ENCODE measurements around the gene ATG4C.
"Not testable (repeated sequence)": the region's sequence is repeated elsewhere in the genome, so short reads cannot be mapped to it uniquely, and the experiment has no call there.

ATG4C gene

GRCh38 chr1:62762027-62762426 lies 21.9 kb upstream of the ATG4C start:
- not testable (repeated sequence) for H3K27me3 ChIP-seq (ENCODE audit: insufficient read depth, low read length); H3K79me2 ChIP-seq (ENCODE audit: insufficient read depth, low read length); H3K9me2 ChIP-seq (ENCODE audit: low read depth, low read length); H3K4me1 ChIP-seq (ENCODE audit: insufficient read depth, low read length, severe bottlenecking); H3K4me2 ChIP-seq (ENCODE audit: low read length); H2AFZ ChIP-seq (ENCODE audit: low read length); H4K20me1 ChIP-seq (ENCODE audit: insufficient read depth, low read length); H3K9me3 ChIP-seq (ENCODE audit: low read length); H3K36me3 ChIP-seq (ENCODE audit: insufficient read depth, low read length); H3K4me3 ChIP-seq (ENCODE audit: low read depth, low read length, poor library complexity, severe bottlenecking); H3F3A ChIP-seq (ENCODE audit: insufficient read depth, low read length); H3K9ac ChIP-seq (ENCODE audit: low read length); H3K27ac ChIP-seq (ENCODE audit: low read depth, low read length, poor library complexity, severe bottlenecking)

- H3K27me3 ChIP-seq (ENCODE audit: insufficient read depth, low read length) = no peaks in the 10 kb centered on the region
- H3F3A ChIP-seq (ENCODE audit: insufficient read depth, low read length) = no peaks in the 10 kb centered on the region
- no peaks in the 10 kb centered on the region for H3K9me2 ChIP-seq (ENCODE audit: low read depth, low read length)
- H3K4me3 ChIP-seq (ENCODE audit: low read depth, low read length, poor library complexity, severe bottlenecking) = no peak overlapping the region
- no peaks in the 10 kb centered on the region for H3K4me1 ChIP-seq (ENCODE audit: insufficient read depth, low read length, severe bottlenecking)
- H3K4me2 ChIP-seq (ENCODE audit: low read length) = no peak overlapping the region
- no peak overlapping the region for H3K9ac ChIP-seq (ENCODE audit: low read length)
- H4K20me1 ChIP-seq (ENCODE audit: insufficient read depth, low read length) = no peaks in the 10 kb centered on the region
- no peak overlapping the region for H3K27ac ChIP-seq (ENCODE audit: low read depth, low read length, poor library complexity, severe bottlenecking)
- H3K36me3 ChIP-seq (ENCODE audit: insufficient read depth, low read length) = no peaks in the 10 kb centered on the region
- no peaks in the 10 kb centered on the region for H3K9me3 ChIP-seq (ENCODE audit: low read length)
- TF ChIP-seq, protein P1, sequence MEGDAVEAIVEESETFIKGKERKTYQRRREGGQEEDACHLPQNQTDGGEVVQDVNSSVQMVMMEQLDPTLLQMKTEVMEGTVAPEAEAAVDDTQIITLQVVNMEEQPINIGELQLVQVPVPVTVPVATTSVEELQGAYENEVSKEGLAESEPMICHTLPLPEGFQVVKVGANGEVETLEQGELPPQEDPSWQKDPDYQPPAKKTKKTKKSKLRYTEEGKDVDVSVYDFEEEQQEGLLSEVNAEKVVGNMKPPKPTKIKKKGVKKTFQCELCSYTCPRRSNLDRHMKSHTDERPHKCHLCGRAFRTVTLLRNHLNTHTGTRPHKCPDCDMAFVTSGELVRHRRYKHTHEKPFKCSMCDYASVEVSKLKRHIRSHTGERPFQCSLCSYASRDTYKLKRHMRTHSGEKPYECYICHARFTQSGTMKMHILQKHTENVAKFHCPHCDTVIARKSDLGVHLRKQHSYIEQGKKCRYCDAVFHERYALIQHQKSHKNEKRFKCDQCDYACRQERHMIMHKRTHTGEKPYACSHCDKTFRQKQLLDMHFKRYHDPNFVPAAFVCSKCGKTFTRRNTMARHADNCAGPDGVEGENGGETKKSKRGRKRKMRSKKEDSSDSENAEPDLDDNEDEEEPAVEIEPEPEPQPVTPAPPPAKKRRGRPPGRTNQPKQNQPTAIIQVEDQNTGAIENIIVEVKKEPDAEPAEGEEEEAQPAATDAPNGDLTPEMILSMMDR (IDR thresholded peaks at IDR 0.05; ENCODE audit: low read length) = no peak
- TF ChIP-seq EZH2 (IDR thresholded peaks at IDR 0.05; ENCODE audit: borderline replicate concordance, low read length) = no peak
- no peak overlapping the region for H2AFZ ChIP-seq (ENCODE audit: low read length)
- H3K79me2 ChIP-seq (ENCODE audit: insufficient read depth, low read length) = no peaks in the 10 kb centered on the region
Measured at GRCh38 chr1:62765981-62766380, 18.0 kb upstream of the ATG4C start.

- not testable (repeated sequence) for H3K9me2 ChIP-seq (ENCODE audit: low read depth, low read length); H2AFZ ChIP-seq (ENCODE audit: low read length); H3K9me3 ChIP-seq (ENCODE audit: low read length); H3K4me3 ChIP-seq (ENCODE audit: low read depth, low read length, poor library complexity, severe bottlenecking); H3F3A ChIP-seq (ENCODE audit: insufficient read depth, low read length); H3K4me2 ChIP-seq (ENCODE audit: low read length); H3K4me1 ChIP-seq (ENCODE audit: insufficient read depth, low read length, severe bottlenecking); H3K27me3 ChIP-seq (ENCODE audit: insufficient read depth, low read length); H3K9ac ChIP-seq (ENCODE audit: low read length); H3K36me3 ChIP-seq (ENCODE audit: insufficient read depth, low read length); H3K79me2 ChIP-seq (ENCODE audit: insufficient read depth, low read length); H4K20me1 ChIP-seq (ENCODE audit: insufficient read depth, low read length); H3K27ac ChIP-seq (ENCODE audit: low read depth, low read length, poor library complexity, severe bottlenecking)
Measured at GRCh38 chr1:62768551-62768950, 15.4 kb upstream of the ATG4C start.

DNA sequence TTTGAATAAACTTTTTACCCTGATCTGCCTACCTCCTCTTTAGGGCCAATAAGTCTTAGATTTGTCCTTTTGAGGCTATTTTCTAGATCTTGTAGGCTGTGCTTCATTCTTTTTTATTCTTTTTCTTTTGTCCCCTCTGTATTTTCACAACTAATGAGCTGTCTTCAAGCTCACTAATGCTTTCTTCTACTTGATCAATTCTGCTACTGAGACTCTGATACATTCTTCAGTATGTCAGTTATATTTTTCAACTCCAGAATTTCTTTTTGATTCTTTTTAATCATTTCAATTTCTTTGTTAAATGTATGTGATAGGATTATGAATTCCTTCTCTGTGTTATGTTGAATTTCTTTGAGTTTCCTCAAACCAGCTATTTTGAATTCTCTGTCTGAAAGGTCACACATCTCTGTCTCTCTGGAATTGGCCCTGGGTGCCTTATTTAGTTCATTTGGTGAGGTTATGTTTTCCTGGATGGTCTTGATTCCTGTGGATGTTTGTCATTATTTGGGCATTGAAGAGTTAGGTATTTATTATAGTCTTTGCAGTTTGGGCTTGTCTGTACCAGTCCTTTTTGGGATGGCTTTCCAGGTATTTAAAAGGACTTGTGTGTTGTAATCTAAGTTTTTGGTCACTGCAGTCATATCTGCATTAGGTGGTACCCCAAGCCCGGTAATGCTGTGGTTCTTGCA lies 11.2 kb upstream of the ATG4C start:
- Histone ChIP-seq H3K4me1 (ENCODE audit: insufficient read depth, low read length, severe bottlenecking) (no peaks in the 10 kb centered on the region), H4K20me1 (ENCODE audit: insufficient read depth, low read length) (no peaks in the 10 kb centered on the region), H3F3A (ENCODE audit: insufficient read depth, low read length) (no peaks in the 10 kb centered on the region), H3K9ac (ENCODE audit: low read length) (no peak overlapping the region), H3K9me2 (ENCODE audit: low read depth, low read length) (no peaks in the 10 kb centered on the region), H3K79me2 (ENCODE audit: insufficient read depth, low read length) (no peaks in the 10 kb centered on the region), H3K36me3 (ENCODE audit: insufficient read depth, low read length) (no peaks in the 10 kb centered on the region), H3K4me3 (ENCODE audit: low read depth, low read length, poor library complexity, severe bottlenecking) (no peak overlapping the region), H2AFZ (ENCODE audit: low read length) (no peak overlapping the region), H3K9me3 (ENCODE audit: low read length) (no peaks in the 10 kb centered on the region), H3K4me2 (ENCODE audit: low read length) (no peak overlapping the region), H3K27me3 (ENCODE audit: insufficient read depth, low read length) (no peaks in the 10 kb centered on the region), H3K27ac (ENCODE audit: low read depth, low read length, poor library complexity, severe bottlenecking) (no peak overlapping the region)
- TF ChIP-seq EZH2 (IDR thresholded peaks at IDR 0.05; ENCODE audit: borderline replicate concordance, low read length) = no peak
- TF ChIP-seq, protein P1 (IDR thresholded peaks at IDR 0.05; ENCODE audit: low read length) = no peak
